H1 (cell line): ENCODE results near the gene VWA7. TPM values are rescaled to one million over a fixed set of nuclear protein-coding genes. Genes with fewer than 3 reads are reported as not detected.

ENCODE experiments used
- ATF2 ChIP-seq: IDR thresholded peaks from 2 replicates; pipeline ENCODE4 v1.6.1; 2012; ENCODE audit warnings: low read length, inconsistent platforms
- CHD7 ChIP-seq: fragments of 300-600 bp; sonication (generic); IDR thresholded peaks from 2 replicates; pipeline ENCODE4 v1.7.1; 2012; ENCODE audit warnings: low read length, moderate library complexity, mild to moderate bottlenecking, inconsistent platforms; ENCODE audit not compliant: insufficient replicate concordance
- EGR1 ChIP-seq: IDR thresholded peaks from 2 replicates; pipeline ENCODE4 v1.6.1; 2011; ENCODE audit warnings: low read depth, low read length, borderline replicate concordance
- JUND ChIP-seq: IDR thresholded peaks from 2 replicates; pipeline ENCODE4 v1.6.1; 2011; ENCODE audit warnings: mild to moderate bottlenecking, improper control_type of control experiment, low read length
- RAD21 ChIP-seq, 2 experiments: IDR thresholded peaks in 1 of 2; conservative IDR thresholded peaks in 1 of 2; 2 replicates each; pipeline ENCODE4 v1.6.1; 2011; ENCODE audit warnings: low read depth in 2 of 2, low read length in 2 of 2, improper control_type of control experiment in 1 of 2, inconsistent platforms in 1 of 2, mild to moderate bottlenecking in 1 of 2, moderate library complexity in 1 of 2
- SP4 ChIP-seq: IDR thresholded peaks from 2 replicates; pipeline ENCODE4 v1.6.1; 2012; ENCODE audit warnings: low read length, inconsistent platforms
- SRF ChIP-seq: IDR thresholded peaks from 2 replicates; pipeline ENCODE4 v1.6.1; 2011; ENCODE audit warnings: mild to moderate bottlenecking, low read depth, low read length, moderate library complexity
- ZNF274 ChIP-seq: IDR thresholded peaks from 2 replicates; pipeline ENCODE4 v1.7.0; 2012; ENCODE audit warnings: low read length, borderline replicate concordance; ENCODE audit errors: extremely low read depth
- polyA plus RNA-seq, 7 experiments: library from polyadenylated mRNA; depleted of rRNA in 3 of 7; stranded (reverse) in 5 of 7; unstranded in 2 of 7; fragments of >200 nt in 5 of 7; fragments of 200-250 nt in 2 of 7; gene quantifications; 1 replicate in 5 of 7; 2 replicates in 1 of 7; 4 replicates in 1 of 7; pipeline versions ENCODE4 v1.2.1 to v1.2.3, GENCODE V29; 2011 to 2013; ENCODE audit warnings: missing spikeins in 2 of 7, mixed read lengths in 2 of 7
- total RNA-seq: library from RNA; stranded (reverse); fragmentation: NEBNext Ultra II Directional; extraction: Animal tissue kit (Norgen Biotek cat#: 25700); gene quantifications from 2 replicates; pipeline ENCODE4 v1.2.1, GENCODE V29; 2021

The VWA7 gene
- total and polyA plus RNA-seq, 2 of the 8 experiments (the other 6 are each of a cell fraction or from before 2014, with no cell fraction given), result 0.82 to 2.1 TPM

GRCh38 chr6:31723245-31723979 lies 53.7 kb downstream of the VWA7 start, which contains the start of gene MPIG6B (continued):
- TF ChIP-seq CHD7 (no peak), ZNF274 (no peak), RAD21 (IDR thresholded peaks at IDR 0.05 in 1 of 2, conservative IDR thresholded peaks at IDR 0.05 in 1 of 2; ENCODE audit: low read depth in 2 of 2, low read length in 2 of 2) (no peak), SRF (no peak), SP4 (no peak), ATF2 (no peak), EGR1 (no peak), JUND (no peak)
